Measurements from ENCODE around the gene SEC22C. TPM values are rescaled to one million over a fixed set of nuclear protein-coding genes. Genes with fewer than 3 reads are reported as not detected.

Gene SEC22C, protein sequence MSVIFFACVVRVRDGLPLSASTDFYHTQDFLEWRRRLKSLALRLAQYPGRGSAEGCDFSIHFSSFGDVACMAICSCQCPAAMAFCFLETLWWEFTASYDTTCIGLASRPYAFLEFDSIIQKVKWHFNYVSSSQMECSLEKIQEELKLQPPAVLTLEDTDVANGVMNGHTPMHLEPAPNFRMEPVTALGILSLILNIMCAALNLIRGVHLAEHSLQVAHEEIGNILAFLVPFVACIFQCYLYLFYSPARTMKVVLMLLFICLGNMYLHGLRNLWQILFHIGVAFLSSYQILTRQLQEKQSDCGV
- total RNA-seq, result 10 to 100 TPM; 52.7 to 62.7 (median 57.9) TPM

DNA sequence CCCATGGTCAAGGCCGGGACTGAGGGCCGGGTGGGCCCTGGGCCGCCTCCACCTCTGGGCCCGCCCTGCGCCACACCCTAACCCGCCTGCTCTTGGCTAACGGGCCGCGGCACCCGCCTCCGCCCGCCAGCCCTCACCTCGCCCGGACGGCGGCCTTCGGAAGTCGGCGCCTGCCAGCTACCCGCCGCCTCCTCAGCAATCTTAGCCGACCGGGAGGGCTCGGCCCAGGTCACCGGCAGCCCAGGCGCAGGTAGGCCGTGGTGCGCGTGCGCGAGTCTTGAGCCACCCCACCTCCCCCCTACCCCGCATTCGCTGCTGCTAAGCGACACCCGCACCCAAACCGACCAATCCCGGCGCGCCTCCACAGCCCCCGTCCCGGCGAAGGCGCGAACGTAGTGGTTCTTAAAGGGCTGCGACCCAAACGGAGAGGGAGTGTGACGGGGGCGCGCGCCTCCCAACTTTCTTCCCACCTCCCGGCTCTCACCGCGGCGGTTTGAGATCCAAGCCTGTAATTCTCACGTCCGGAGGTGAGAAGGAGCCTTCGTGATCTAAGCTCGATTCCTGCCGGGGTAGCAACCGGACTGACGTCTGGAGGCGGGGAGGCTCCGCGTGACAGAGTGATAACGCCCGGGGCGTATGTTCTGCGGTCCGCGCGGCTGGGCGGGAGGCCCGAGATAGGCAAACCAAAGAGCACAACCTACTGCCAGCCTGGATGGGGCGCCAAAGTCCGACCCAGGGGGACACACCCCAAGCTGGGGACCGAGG is at the start of gene SEC22C:
Gene SEC22C (minus strand): TSS at position 259 of the 765 bp plus-strand sequence. CDS start 12,921 bp downstream, outside the sequence.
- Histone ChIP-seq H3K9me3 (no peaks in the 10 kb centered on the region), H3K27me3 (no peaks in the 10 kb centered on the region), H3K4me1 (peaks cover 15 to 37% (median 28%) of the 10 kb centered on the region in 4 donors), H3K36me3 (peaks cover 0 to 13% (median 5%) of the 10 kb centered on the region in 4 donors), H3K4me3 (peak within 1 kb of the TSS; percentile 76 to 97 (median 82)), H3K27ac (replicated peaks in 1 of 4) (peak within 1 kb of the TSS; percentile 87 to 93 (median 90))
- intact Hi-C loops (cut with DNase I), result loop anchor here (5.0 kb wide), 2 partner anchors 70 to 170 kb away; partner anchors contain the start of gene ZBTB47
- WGBS, result 3% methylated on average over 8 of the region's 77 CpGs
- DNase-seq (ENCODE audit: extremely low spot score), result peak; percentile 98
- no peak for TF ChIP-seq EP300 (IDR thresholded peaks at IDR 0.05)
- TF ChIP-seq, protein P1, sequence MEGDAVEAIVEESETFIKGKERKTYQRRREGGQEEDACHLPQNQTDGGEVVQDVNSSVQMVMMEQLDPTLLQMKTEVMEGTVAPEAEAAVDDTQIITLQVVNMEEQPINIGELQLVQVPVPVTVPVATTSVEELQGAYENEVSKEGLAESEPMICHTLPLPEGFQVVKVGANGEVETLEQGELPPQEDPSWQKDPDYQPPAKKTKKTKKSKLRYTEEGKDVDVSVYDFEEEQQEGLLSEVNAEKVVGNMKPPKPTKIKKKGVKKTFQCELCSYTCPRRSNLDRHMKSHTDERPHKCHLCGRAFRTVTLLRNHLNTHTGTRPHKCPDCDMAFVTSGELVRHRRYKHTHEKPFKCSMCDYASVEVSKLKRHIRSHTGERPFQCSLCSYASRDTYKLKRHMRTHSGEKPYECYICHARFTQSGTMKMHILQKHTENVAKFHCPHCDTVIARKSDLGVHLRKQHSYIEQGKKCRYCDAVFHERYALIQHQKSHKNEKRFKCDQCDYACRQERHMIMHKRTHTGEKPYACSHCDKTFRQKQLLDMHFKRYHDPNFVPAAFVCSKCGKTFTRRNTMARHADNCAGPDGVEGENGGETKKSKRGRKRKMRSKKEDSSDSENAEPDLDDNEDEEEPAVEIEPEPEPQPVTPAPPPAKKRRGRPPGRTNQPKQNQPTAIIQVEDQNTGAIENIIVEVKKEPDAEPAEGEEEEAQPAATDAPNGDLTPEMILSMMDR (IDR thresholded peaks at IDR 0.05), result peak in 2 of 3 experiments; percentile 21 to 26
- TF ChIP-seq POLR2A (IDR thresholded peaks at IDR 0.05; ENCODE audit: low read depth), result peak; percentile 58
- TF ChIP-seq POLR2AphosphoS5 (IDR thresholded peaks at IDR 0.05), result peak; percentile 93 to 96

DNA sequence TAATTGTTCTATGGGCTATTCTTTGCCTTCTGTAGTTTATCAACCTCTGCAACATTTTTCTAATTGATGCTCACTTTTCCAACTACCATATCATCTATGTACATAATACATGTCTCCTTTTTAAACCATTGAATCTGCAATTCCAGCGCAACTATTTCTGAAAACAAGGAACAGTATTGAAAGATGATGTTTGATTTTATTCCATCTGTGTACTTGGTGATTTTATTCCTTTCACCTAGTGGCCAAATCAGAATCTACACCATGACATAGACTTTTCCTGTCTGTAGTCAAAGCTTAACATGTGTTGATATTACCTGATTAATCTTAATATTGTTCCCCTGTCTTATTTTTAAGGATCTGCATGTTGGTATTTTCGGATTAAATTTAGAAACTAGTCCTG is 31.7 kb upstream of the SEC22C start:
- 79% methylated on average over 2 of the region's 2 CpGs for WGBS
- no peak for DNase-seq (ENCODE audit: extremely low spot score)
- H3K36me3 ChIP-seq, result peaks cover 0 to 12% (median 7%) of the 10 kb centered on the region in 4 donors
- H3K4me1 ChIP-seq, result peaks cover 48 to 83% (median 65%) of the 10 kb centered on the region in 4 donors
- no peak for TF ChIP-seq EP300 (IDR thresholded peaks at IDR 0.05)
- TF ChIP-seq, protein P1 (IDR thresholded peaks at IDR 0.05), result peak; percentile 23 to 54 (median 27)
- H3K27me3 ChIP-seq, result no peaks in the 10 kb centered on the region
- H3K4me3 ChIP-seq, result no peak overlapping the region
- H3K27ac ChIP-seq (replicated peaks in 1 of 4), result peak overlapping the region in 3 of 4 donors; percentile 11 to 33 (median 25)
- H3K9me3 ChIP-seq, result no peaks in the 10 kb centered on the region
- intact Hi-C loops (cut with DNase I), result no loop called here

DNA sequence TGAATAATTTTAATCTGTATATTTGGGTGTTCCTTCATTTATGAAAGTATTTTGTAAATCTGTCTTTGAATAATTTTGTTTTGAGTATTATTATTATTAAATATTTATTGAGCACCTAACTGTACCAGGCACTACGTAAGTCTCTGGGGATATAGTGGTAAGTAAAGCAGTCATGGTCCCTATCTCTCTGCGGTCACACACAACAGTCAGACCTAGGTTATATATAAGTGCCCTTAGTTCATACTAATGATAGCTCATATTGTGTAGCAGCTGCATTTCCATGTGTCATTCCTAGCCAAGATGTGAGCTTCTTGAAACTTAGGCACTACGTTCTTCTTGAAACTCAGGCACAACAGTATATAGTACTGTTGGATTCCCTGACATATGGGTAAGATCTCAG is 31.2 kb upstream of the SEC22C start:
- H3K4me3 ChIP-seq, result no peak overlapping the region
- peaks cover 52 to 88% (median 70%) of the 10 kb centered on the region in 4 donors for H3K4me1 ChIP-seq
- WGBS, result 87% methylated on average over 3 of the region's 3 CpGs
- intact Hi-C loops (cut with DNase I), result no loop called here
- peaks cover 0 to 10% (median 3%) of the 10 kb centered on the region in 4 donors for H3K36me3 ChIP-seq
- no peaks in the 10 kb centered on the region for H3K9me3 ChIP-seq
- DNase-seq (ENCODE audit: extremely low spot score), result no peak
- no peak for TF ChIP-seq POLR2A (IDR thresholded peaks at IDR 0.05; ENCODE audit: low read depth)
- no peak for TF ChIP-seq EP300 (IDR thresholded peaks at IDR 0.05)
- no peak for TF ChIP-seq POLR2AphosphoS5 (IDR thresholded peaks at IDR 0.05)
- TF ChIP-seq, protein P1 (IDR thresholded peaks at IDR 0.05), result no peak
- peak overlapping the region in 3 of 4 donors; percentile 11 to 33 (median 25) for H3K27ac ChIP-seq (replicated peaks in 1 of 4)
- no peaks in the 10 kb centered on the region for H3K27me3 ChIP-seq

DNA sequence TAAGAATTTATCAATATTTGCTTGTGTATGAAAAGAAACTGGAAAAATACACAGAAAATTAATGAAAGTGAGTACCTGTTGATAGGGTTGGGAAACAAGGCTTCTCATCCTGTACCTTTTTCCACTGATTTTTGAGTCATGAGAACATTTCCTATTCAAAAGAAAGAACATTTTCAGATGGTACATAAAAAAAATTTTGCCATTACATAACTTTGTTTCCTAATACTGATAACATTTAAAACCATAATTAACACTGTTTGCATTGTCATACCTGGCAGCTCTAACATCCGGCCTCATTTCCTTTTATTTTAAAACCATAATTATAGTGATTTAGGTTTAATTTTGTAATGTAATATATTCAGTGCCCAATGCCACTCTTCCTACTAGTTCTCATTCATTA is 30.4 kb upstream of the SEC22C start:
- Histone ChIP-seq H3K27me3 (no peaks in the 10 kb centered on the region), H3K4me3 (no peak overlapping the region), H3K36me3 (peaks cover 0 to 7% (median 0%) of the 10 kb centered on the region in 4 donors), H3K9me3 (no peaks in the 10 kb centered on the region), H3K27ac (replicated peaks in 1 of 4) (peak overlapping the region; percentile 49 to 67 (median 62)), H3K4me1 (peaks cover 52 to 93% (median 72%) of the 10 kb centered on the region in 4 donors)
- TF ChIP-seq POLR2A (IDR thresholded peaks at IDR 0.05; ENCODE audit: low read depth) (no peak), POLR2AphosphoS5 (IDR thresholded peaks at IDR 0.05) (no peak), EP300 (IDR thresholded peaks at IDR 0.05) (no peak)
- TF ChIP-seq, protein P1 (IDR thresholded peaks at IDR 0.05), result no peak
- intact Hi-C loops (cut with DNase I), result no loop called here
- DNase-seq (ENCODE audit: extremely low spot score), result no peak
- 71% methylated on average over 1 of the region's 1 CpG for WGBS

Data from esophagus muscularis mucosa (tissue), 4 donors.